ENCODE measurements around the gene LRRC2.
"Not testable (repeated sequence)": the region's sequence is repeated elsewhere in the genome, so short reads cannot be mapped to it uniquely, and the experiment has no call there.

The LRRC2 gene

GRCh38 chr3:46495901-46496456, 70.1 kb downstream of the LRRC2 start:
- no peak for DNase-seq

- DNase-seq: not testable (repeated sequence)
These were observed 71.6 kb downstream of the LRRC2 start for GRCh38 chr3:46494491-46494890.

- DNase-seq: no peak
These were observed 73.1 kb downstream of the LRRC2 start for GRCh38 chr3:46492890-46493547.

GRCh38 chr3:46491089-46492070, 74.7 kb downstream of the LRRC2 start:
- no peak for DNase-seq

- no peak for DNase-seq
These were observed 75.6 kb downstream of the LRRC2 start for GRCh38 chr3:46490338-46491084.

GRCh38 chr3:46489875-46490274, 76.2 kb downstream of the LRRC2 start:
- no peak for DNase-seq

- DNase-seq: no peak
These were observed 76.7 kb downstream of the LRRC2 start for GRCh38 chr3:46489381-46489780.

GRCh38 chr3:46488735-46489361, 77.3 kb downstream of the LRRC2 start:
- DNase-seq: peak; percentile 40

GRCh38 chr3:46485779-46486175, 80.3 kb downstream of the LRRC2 start:
- no peak for DNase-seq

- DNase-seq: no peak
These were observed 81.0 kb downstream of the LRRC2 start for GRCh38 chr3:46484911-46485778.

- no peak for DNase-seq
These were observed 81.7 kb downstream of the LRRC2 start for GRCh38 chr3:46484388-46484787.

- DNase-seq: no peak
These were observed 82.3 kb downstream of the LRRC2 start for GRCh38 chr3:46483825-46484224.

- no peak for DNase-seq
These were observed 83.3 kb downstream of the LRRC2 start for GRCh38 chr3:46482632-46483350.

GRCh38 chr3:46481636-46482035, 84.5 kb downstream of the LRRC2 start:
- DNase-seq: no peak

GRCh38 chr3:46480491-46481195, 85.5 kb downstream of the LRRC2 start:
- DNase-seq: no peak

- DNase-seq: no peak
These were observed 86.4 kb downstream of the LRRC2 start for GRCh38 chr3:46479696-46480095.

GRCh38 chr3:46479021-46479420, 87.1 kb downstream of the LRRC2 start:
- no peak for DNase-seq

- DNase-seq: no peak
These were observed 87.8 kb downstream of the LRRC2 start for GRCh38 chr3:46478341-46478740.

- no peak for DNase-seq
These were observed 88.3 kb downstream of the LRRC2 start for GRCh38 chr3:46477756-46478155.

GRCh38 chr3:46477145-46477544, 89.0 kb downstream of the LRRC2 start:
- no peak for DNase-seq

All from activated gamma-delta T cell (primary cell).